GM12872 (cell line): ENCODE data around the gene PLBD2.

Experiments used
- TF ChIP-seq, protein P1 (sequence below): IDR thresholded peaks from 3 replicates; pipeline ENCODE4 v1.5.1; 2011; ENCODE audit warnings: low read depth, mild to moderate bottlenecking, low read length, moderate library complexity; ENCODE audit not compliant: insufficient read depth

The PLBD2 gene, protein sequence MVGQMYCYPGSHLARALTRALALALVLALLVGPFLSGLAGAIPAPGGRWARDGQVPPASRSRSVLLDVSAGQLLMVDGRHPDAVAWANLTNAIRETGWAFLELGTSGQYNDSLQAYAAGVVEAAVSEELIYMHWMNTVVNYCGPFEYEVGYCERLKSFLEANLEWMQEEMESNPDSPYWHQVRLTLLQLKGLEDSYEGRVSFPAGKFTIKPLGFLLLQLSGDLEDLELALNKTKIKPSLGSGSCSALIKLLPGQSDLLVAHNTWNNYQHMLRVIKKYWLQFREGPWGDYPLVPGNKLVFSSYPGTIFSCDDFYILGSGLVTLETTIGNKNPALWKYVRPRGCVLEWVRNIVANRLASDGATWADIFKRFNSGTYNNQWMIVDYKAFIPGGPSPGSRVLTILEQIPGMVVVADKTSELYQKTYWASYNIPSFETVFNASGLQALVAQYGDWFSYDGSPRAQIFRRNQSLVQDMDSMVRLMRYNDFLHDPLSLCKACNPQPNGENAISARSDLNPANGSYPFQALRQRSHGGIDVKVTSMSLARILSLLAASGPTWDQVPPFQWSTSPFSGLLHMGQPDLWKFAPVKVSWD

DNA sequence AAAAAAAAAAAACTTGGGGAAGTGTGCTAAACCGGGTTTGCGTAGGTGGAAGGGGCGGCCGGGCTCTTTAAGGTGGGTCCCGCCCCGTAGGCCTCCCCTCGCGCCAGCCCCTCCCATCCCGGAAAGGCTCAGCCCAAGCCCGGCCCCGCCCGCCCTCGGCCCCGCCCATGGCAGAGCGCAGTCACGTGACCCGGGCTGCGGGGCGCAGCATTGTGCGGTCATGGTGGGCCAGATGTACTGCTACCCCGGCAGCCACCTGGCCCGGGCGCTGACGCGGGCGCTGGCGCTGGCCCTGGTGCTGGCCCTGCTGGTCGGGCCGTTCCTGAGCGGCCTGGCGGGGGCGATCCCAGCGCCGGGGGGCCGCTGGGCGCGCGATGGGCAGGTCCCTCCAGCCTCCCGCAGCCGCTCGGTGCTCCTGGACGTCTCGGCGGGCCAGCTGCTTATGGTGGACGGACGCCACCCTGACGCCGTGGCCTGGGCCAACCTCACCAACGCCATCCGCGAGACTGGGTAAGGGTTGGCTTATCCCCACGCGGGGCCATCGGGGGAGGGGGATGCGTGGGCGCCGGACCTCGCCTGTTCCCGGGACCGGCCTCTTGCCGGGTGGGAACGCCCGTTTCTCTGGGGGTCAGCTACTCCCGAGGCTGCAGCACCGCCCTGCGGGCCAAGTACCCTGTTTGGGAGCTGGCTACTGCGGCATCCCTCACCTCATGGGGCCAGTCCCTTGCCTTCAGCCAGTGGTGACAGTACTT, at the start of gene PLBD2:
TSS of gene PLBD2 (plus strand) at position 207 of the 752 bp plus-strand sequence. CDS start at position 221, 14 bp downstream.
- TF ChIP-seq, protein P1, sequence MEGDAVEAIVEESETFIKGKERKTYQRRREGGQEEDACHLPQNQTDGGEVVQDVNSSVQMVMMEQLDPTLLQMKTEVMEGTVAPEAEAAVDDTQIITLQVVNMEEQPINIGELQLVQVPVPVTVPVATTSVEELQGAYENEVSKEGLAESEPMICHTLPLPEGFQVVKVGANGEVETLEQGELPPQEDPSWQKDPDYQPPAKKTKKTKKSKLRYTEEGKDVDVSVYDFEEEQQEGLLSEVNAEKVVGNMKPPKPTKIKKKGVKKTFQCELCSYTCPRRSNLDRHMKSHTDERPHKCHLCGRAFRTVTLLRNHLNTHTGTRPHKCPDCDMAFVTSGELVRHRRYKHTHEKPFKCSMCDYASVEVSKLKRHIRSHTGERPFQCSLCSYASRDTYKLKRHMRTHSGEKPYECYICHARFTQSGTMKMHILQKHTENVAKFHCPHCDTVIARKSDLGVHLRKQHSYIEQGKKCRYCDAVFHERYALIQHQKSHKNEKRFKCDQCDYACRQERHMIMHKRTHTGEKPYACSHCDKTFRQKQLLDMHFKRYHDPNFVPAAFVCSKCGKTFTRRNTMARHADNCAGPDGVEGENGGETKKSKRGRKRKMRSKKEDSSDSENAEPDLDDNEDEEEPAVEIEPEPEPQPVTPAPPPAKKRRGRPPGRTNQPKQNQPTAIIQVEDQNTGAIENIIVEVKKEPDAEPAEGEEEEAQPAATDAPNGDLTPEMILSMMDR = no peak

DNA sequence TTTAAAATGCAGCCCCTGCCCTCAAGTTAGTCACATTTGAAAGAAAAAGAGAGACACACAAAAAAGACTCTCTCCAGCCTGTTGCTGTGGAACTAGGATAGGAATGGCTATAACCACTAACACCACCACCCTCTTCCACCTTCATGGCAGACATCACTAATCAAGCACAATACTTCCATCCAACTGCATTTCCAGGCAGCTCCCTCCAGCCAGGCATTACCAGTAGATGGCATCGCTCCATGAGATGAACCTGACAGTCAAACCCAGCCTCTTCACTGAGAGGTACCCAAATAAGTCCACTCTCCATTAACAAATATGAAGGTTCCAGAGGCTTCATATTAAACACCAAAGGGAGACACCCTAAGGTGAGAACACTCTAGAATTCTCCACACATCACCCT, 47.9 kb upstream of the PLBD2 start:
- TF ChIP-seq, protein P1 = 0 out of 3 replicates have a peak, but pooled peaks have one; percentile 17

DNA sequence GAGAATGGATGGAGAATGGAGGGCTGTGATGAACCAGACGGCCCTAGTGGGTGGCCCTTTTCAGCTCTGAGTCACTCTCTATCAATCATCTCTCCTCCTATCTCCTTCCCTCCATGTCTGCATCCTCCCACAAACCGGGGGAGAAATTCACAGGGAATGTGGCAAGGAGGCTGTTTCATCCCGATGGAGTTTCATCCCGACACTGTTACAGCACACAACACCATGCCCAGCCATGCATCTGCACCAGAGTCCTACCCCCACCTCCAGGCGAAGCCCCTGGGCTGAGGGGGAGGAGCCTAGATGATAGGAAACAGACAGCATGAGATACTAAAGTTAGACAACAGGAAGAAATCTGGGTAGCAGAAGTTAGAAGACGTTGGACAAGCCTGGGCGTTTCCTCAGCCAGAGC, 44.3 kb upstream of the PLBD2 start:
- TF ChIP-seq, protein P1 = no peak

DNA sequence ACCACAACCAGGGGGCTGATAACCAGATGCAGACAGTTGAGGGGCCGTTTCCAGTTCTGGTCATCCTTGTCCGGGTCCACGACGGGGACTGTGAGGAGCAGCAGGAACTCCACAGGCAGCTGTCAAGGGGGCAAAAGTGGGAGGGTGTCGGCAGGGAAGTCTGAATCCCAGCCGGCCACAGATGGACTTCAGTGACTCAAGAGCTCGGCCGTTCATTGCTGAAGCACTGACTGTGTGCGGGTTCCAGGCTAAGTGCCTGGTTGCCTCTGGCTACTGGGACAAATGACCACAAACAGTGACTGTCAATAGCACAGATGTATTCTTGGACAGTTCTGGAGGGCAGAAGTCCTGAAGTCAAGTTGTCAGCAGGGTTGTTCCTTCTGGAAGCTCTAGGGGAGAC, 43.0 kb upstream of the PLBD2 start:
- TF ChIP-seq, protein P1 = no peak

DNA sequence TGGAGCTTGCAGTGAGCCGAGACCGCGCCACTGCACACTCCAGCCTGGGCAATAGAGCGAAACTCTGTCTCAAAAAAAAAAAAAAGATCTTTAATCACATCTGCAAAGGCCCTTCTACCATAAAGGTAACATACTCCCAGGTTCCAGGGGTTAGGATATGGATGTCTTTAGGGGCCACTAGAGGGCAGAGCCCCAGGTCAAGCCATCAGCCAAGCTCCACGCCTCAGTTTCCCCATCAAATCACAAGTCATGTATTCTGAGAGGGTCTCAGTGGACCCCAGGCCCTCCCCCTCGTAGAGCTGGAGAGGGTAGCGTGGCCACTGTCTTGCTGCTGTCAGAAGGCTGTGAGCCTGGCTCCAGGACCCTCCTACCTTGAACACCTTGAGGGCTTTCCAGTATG, 42.2 kb upstream of the PLBD2 start:
- TF ChIP-seq, protein P1 = peak; percentile 38; the same call in 2 of the 3 replicates

DNA sequence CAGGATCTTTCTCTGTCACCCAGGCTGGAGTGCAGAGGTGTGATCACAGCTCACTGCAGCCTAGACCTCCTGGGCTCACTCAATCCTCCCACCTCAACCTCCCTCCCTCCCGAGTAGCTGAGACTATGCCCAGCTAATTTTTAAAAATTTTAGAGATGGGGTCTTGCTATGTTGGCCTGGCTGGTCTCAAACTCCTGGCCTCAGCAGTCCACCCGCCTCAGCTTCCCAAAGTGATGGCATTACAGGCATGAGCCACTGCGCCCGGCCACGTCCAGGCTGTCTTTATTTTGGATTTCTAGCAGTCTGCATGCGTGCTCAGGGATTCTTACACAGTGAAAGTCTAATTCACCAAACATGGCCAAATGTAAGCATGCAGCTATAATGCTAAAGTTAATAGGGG, 41.3 kb upstream of the PLBD2 start:
- TF ChIP-seq, protein P1 = no peak

DNA sequence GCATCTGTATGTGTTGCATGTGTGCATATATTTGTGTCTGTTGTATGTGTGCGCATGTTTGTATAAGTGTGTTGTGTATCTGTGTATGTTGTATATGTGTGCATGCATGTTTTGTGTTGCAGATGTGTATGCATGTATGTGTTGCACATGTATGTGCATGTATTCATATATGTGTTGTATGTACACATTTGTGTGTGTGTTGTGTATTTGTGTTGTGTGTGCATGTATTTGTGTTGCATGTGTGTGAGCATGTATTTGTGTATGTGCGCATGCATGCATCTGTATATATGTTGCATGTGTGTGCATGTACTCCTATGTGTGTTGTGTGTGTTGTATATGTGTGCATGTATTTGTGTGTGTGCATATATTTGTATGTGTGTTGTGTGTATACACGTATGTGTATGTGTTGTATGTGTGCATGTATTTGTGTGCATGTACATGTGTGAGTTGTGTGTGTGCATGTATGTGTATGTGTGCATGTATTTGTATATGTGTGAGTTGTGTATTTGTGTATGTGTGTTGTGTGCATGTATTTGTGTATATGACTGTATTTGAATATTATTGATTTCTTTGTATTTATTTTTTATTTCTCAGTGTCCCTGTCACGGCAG, 40.2 kb upstream of the PLBD2 start:
- TF ChIP-seq, protein P1 = no peak
